Measurements from ENCODE around the gene MFSD2B.

The MFSD2B gene

GRCh38 chr2:24051833-24052232 is 41.9 kb downstream of the MFSD2B start:
- DNase-seq (ENCODE audit: low read depth), result no peak

- no peak for DNase-seq (ENCODE audit: low read depth)
Measured at GRCh38 chr2:24052951-24053350, 43.1 kb downstream of the MFSD2B start.

GRCh38 chr2:24054366-24055010 is 44.6 kb downstream of the MFSD2B start:
- DNase-seq (ENCODE audit: low read depth), result no peak

GRCh38 chr2:24055750-24056149 is 45.9 kb downstream of the MFSD2B start:
- DNase-seq (ENCODE audit: low read depth), result no peak

- DNase-seq (ENCODE audit: low read depth), result no peak
Measured at GRCh38 chr2:24058564-24059271, 48.8 kb downstream of the MFSD2B start.

GRCh38 chr2:24065341-24065740 is 55.5 kb downstream of the MFSD2B start:
- DNase-seq (ENCODE audit: low read depth), result no peak

- no peak for DNase-seq (ENCODE audit: low read depth)
Measured at GRCh38 chr2:24072259-24072658, 62.4 kb downstream of the MFSD2B start.

GRCh38 chr2:24073816-24074215 is 63.9 kb downstream of the MFSD2B start:
- no peak for DNase-seq (ENCODE audit: low read depth)

GRCh38 chr2:24075259-24075658 is 65.4 kb downstream of the MFSD2B start:
- no peak for DNase-seq (ENCODE audit: low read depth)
